Panc1 (cell line): ENCODE measurements around the gene BFAR. TPM values are rescaled to one million over a fixed set of nuclear protein-coding genes. Genes with fewer than 3 reads are reported as not detected.
A peak's percentile ranks its signal among the peaks of the same experiment; 100 is the strongest.
"Not testable (repeated sequence)": the region's sequence is repeated elsewhere in the genome, so short reads cannot be mapped to it uniquely, and the experiment has no call there.

Source experiments
- ATAC-seq: fragments of 200-7000 bp; cut with Tn5 transposase; 2 replicates; pipeline ENCODE4 v1.9.1; 2020; ENCODE audit warnings: mild to moderate bottlenecking, moderate library complexity
- BruUV-seq: library from RNA; stranded (reverse); fragments of 400-500 nt; replicated peaks from 2 replicates; lab custom pipeline; 2021; lab: Mats Ljungman, UMichigan
- CTCF ChIA-PET: fragments of 300-600 bp; sonication (Branson Sonifier 250); formaldehyde crosslinking; loops from one replicate; lab custom pipeline; 2022; ENCODE audit warnings: antibody characterized with exemption; lab: Charles Lee
- POLR2A ChIA-PET: fragments of 300-600 bp; sonication (Branson Sonifier 250); formaldehyde crosslinking; loops from one replicate; lab custom pipeline; 2022; ENCODE audit warnings: antibody characterized with exemption; lab: Charles Lee
- DNase-seq: peaks from one replicate; pipeline ENCODE4 v3.0.0-alpha.2; 2010; ENCODE audit warnings: low read depth, low spot score
- H3K27ac ChIP-seq: 2 replicates; pipeline ENCODE4 v1.5.1; 2011; ENCODE audit warnings: mild to moderate bottlenecking, low read length, inconsistent platforms
- H3K27me3 ChIP-seq: fragments of 200-500 bp; sonication (Bioruptor generic); 2 replicates; pipeline ENCODE4 v1.6.0; 2014; ENCODE audit warnings: low read length, inconsistent platforms; ENCODE audit not compliant: control insufficient read depth, insufficient read depth
- H3K36me3 ChIP-seq: fragments of 200-500 bp; sonication (Bioruptor generic); 2 replicates; pipeline ENCODE4 v1.5.1; 2014; ENCODE audit warnings: inconsistent platforms, mild to moderate bottlenecking, low read length, moderate library complexity; ENCODE audit not compliant: control insufficient read depth, insufficient read depth
- H3K4me1 ChIP-seq: 2 replicates; pipeline ENCODE4 v1.5.1; 2011; ENCODE audit warnings: inconsistent platforms, mild to moderate bottlenecking, low read length, moderate library complexity; ENCODE audit not compliant: control insufficient read depth, insufficient read depth
- H3K4me3 ChIP-seq, 2 experiments: 2 replicates each; pipeline ENCODE4 v1.5.1; 2011 to 2012; ENCODE audit warnings: low read depth in 2 of 2, low read length in 2 of 2, mild to moderate bottlenecking in 2 of 2, inconsistent platforms in 1 of 2, moderate library complexity in 1 of 2
- H3K9me3 ChIP-seq: fragments of 200-500 bp; sonication (Bioruptor generic); 2 replicates; pipeline ENCODE4 v1.5.1; 2014; ENCODE audit warnings: low read depth, mild to moderate bottlenecking, inconsistent platforms, low read length, moderate library complexity; ENCODE audit not compliant: control insufficient read depth, insufficient read depth
- CTCF ChIP-seq: fragments of 450-650 bp; IDR thresholded peaks from 2 replicates; pipeline ENCODE4 v1.5.1; 2017; ENCODE audit warnings: mild to moderate bottlenecking
- POLR2AphosphoS5 ChIP-seq: IDR thresholded peaks from 2 replicates; pipeline ENCODE4 v1.6.1; 2012; ENCODE audit warnings: mild to moderate bottlenecking, low read depth, low read length, moderate library complexity
- REST ChIP-seq, 2 experiments: IDR thresholded peaks; 2 replicates each; pipeline ENCODE4 v1.6.1; 2011 to 2012; ENCODE audit warnings: low read depth in 2 of 2, control low read depth in 1 of 2, low read length in 1 of 2, mild to moderate bottlenecking in 1 of 2, moderate library complexity in 1 of 2; ENCODE audit not compliant: insufficient read depth in 1 of 2
- SIN3A ChIP-seq: IDR thresholded peaks from 2 replicates; pipeline ENCODE4 v1.6.1; 2012; ENCODE audit warnings: low read depth, mild to moderate bottlenecking, low read length, moderate library complexity, borderline replicate concordance; ENCODE audit not compliant: insufficient read depth
- TCF7L2 ChIP-seq: IDR thresholded peaks from 2 replicates; pipeline ENCODE4 v1.6.1; 2011; ENCODE audit warnings: mild to moderate bottlenecking, low read depth, low read length, inconsistent platforms
- in situ Hi-C: cut with HindIII; loops from 2 replicates; pipeline ENCODE4 v1.10.0; 2016; ENCODE audit warnings: low sequenced_read_pairs, low pct_unique_long_range_greater_than_20kb
- intact Hi-C: fragments of 100-400 bp; cut with micrococcal nuclease; formaldehyde crosslinking; loops from one replicate; pipeline ENCODE4 v1.10.0; 2022; ENCODE audit not compliant: unreplicated experiment
- total RNA-seq: library from RNA; stranded (reverse); gene quantifications from one replicate; pipeline ENCODE4 v1.2.1, GENCODE V29; 2021; ENCODE audit not compliant: unreplicated experiment

Gene BFAR
- total RNA-seq, 1 experiment from 2014 or later: 114 TPM

- Histone ChIP-seq H3K4me1 (peaks cover 31% of the 10 kb centered on the region), H3K4me3 (peak within 1 kb of the TSS; percentile 77 to 95), H3K9me3 (no peaks in the 10 kb centered on the region), H3K27ac (peak within 1 kb of the TSS; percentile 99), H3K27me3 (no peaks in the 10 kb centered on the region), H3K36me3 (peaks cover 24% of the 10 kb centered on the region)
- peak; percentile 90; the same call in 1 of the 2 replicates for TF ChIP-seq SIN3A
- TF ChIP-seq POLR2AphosphoS5: peak; percentile 91
- TF ChIP-seq REST (IDR thresholded peaks at IDR 0.05; ENCODE audit: insufficient read depth in 1 of 2, low read depth in 2 of 2, low read length in 1 of 2): no peak
- peak; percentile 98 for DNase-seq
- in situ Hi-C loops: no loop called here
- ATAC-seq: peak; percentile 79
- ChIA-PET POLR2A (no interaction called here), CTCF (no interaction called here)
- intact Hi-C loops: loop anchor here (5.0 kb wide), 1 partner anchor 328 kb away; no protein-coding TSS in a partner anchor
- no TSS peak for BruUV-seq
Observed at GRCh38 chr16:14629919-14630619, 2.7 kb upstream of the BFAR start, which contains the start of gene PARN. PARN (minus strand) TSS chr16:14630260; CDS start chr16:14630125, 135 bp downstream.

- H3K9me3 ChIP-seq, POLR2A ChIA-PET, H3K27me3 ChIP-seq, CTCF ChIA-PET, DNase-seq, BruUV-seq, in situ Hi-C loops: not testable (repeated sequence)
- H3K4me3 ChIP-seq: peak overlapping the region; percentile 77 to 95
- peaks cover 20% of the 10 kb centered on the region for H3K36me3 ChIP-seq
- H3K27ac ChIP-seq: peak overlapping the region; percentile 99
- intact Hi-C loops: loop anchor here (5.0 kb wide), 1 partner anchor 328 kb away; no protein-coding TSS in a partner anchor
- H3K4me1 ChIP-seq: peaks cover 38% of the 10 kb centered on the region
- peak; percentile 3 for ATAC-seq
Observed at GRCh38 chr16:14630620-14631330, 2.0 kb upstream of the BFAR start.

GRCh38 chr16:14634389-14634725 lies 1.6 kb downstream of the BFAR start:
- TF ChIP-seq POLR2AphosphoS5: no peak
- no peak for TF ChIP-seq CTCF
- no peak for TF ChIP-seq SIN3A
- TF ChIP-seq REST (IDR thresholded peaks at IDR 0.05; ENCODE audit: insufficient read depth in 1 of 2, low read depth in 2 of 2, low read length in 1 of 2): no peak
- TF ChIP-seq TCF7L2: no peak
- intact Hi-C loops: loop anchor here (5.0 kb wide), 1 partner anchor 332 kb away; no protein-coding TSS in a partner anchor
- ChIA-PET CTCF (interaction anchor here (0.5 kb wide), 1 partner anchor 12 kb away, joined by 6 read pairs; no protein-coding TSS in a partner anchor), POLR2A (no interaction called here)
- peak overlapping the region; percentile 88 to 99 for H3K4me3 ChIP-seq
- ATAC-seq (no peak), DNase-seq (no peak)
- peak overlapping the region; percentile 95 for H3K27ac ChIP-seq
- BruUV-seq: no TSS peak
- H3K9me3 ChIP-seq: no peaks in the 10 kb centered on the region
- in situ Hi-C loops: no loop called here
- H3K27me3 ChIP-seq: no peaks in the 10 kb centered on the region
- H3K36me3 ChIP-seq: no peaks in the 10 kb centered on the region; the same call in 1 of the 2 replicates
- H3K4me1 ChIP-seq: peaks cover 39% of the 10 kb centered on the region
